Fibroblast of lung (primary cell): ENCODE measurements around the gene IGIP. TPM values are rescaled to one million over a fixed set of nuclear protein-coding genes. Genes with fewer than 3 reads are reported as not detected.

Source experiments
- DNase-seq, 2 donors: peaks; one replicate each; pipeline versions ENCODE4 v3.0.0 to v3.0.0-alpha.2; 2010; ENCODE audit warnings: low read depth in 2 of 2
- H2AFZ ChIP-seq: 2 replicates; pipeline ENCODE4 v1.5.1; 2012; ENCODE audit warnings: low read length, control low read depth, inconsistent platforms
- H3K27ac ChIP-seq: 2 replicates; pipeline ENCODE4 v1.5.1; 2011; ENCODE audit warnings: low read length, control low read depth; ENCODE audit not compliant: insufficient read depth
- H3K27me3 ChIP-seq: 2 replicates; pipeline ENCODE4 v1.5.1; 2011; ENCODE audit warnings: mild to moderate bottlenecking, low read length; ENCODE audit not compliant: control insufficient read depth, insufficient read depth
- H3K36me3 ChIP-seq: 2 replicates; pipeline ENCODE4 v1.5.1; 2011; ENCODE audit warnings: low read length; ENCODE audit not compliant: control insufficient read depth, insufficient read depth
- H3K4me1 ChIP-seq: 2 replicates; pipeline ENCODE4 v1.5.1; 2011; ENCODE audit warnings: low read length; ENCODE audit not compliant: control insufficient read depth, insufficient read depth; ENCODE audit errors: extremely low read depth
- H3K4me2 ChIP-seq: 2 replicates; pipeline ENCODE4 v1.5.1; 2011; ENCODE audit warnings: low read length, control low read depth; ENCODE audit not compliant: insufficient read depth; ENCODE audit errors: extremely low read depth
- H3K4me3 ChIP-seq, 4 experiments: fragments of 200-600 bp in 1 of 4; sonication (generic) in 1 of 4; replicated peaks in 1 of 4; 2 replicates each; pipeline ENCODE4 v1.5.1; 2011 to 2016; ENCODE audit warnings: low read length in 4 of 4, low read depth in 3 of 4, mild to moderate bottlenecking in 3 of 4, control low read depth in 2 of 4, inconsistent platforms in 1 of 4, mixed read lengths in 1 of 4; ENCODE audit not compliant: insufficient read depth in 1 of 4; ENCODE audit errors: control extremely low read depth in 1 of 4
- H3K79me2 ChIP-seq: 2 replicates; pipeline ENCODE4 v1.5.1; 2012; ENCODE audit warnings: mild to moderate bottlenecking, low read length, inconsistent platforms; ENCODE audit not compliant: control insufficient read depth, insufficient read depth
- H3K9ac ChIP-seq: 2 replicates; pipeline ENCODE4 v1.5.1; 2011; ENCODE audit warnings: mild to moderate bottlenecking, low read length, control low read depth; ENCODE audit not compliant: insufficient read depth
- H3K9me3 ChIP-seq: 2 replicates; pipeline ENCODE4 v1.5.1; 2012; ENCODE audit warnings: low read depth, low read length; ENCODE audit not compliant: control insufficient read depth, insufficient read depth
- H4K20me1 ChIP-seq: 2 replicates; pipeline ENCODE4 v1.5.1; 2011; ENCODE audit warnings: low read length; ENCODE audit not compliant: control insufficient read depth, insufficient read depth; ENCODE audit errors: extremely low read depth
- EZH2 ChIP-seq: IDR thresholded peaks from 2 replicates; pipeline ENCODE4 v1.5.1; 2012; ENCODE audit warnings: low read length, control low read depth, mild to moderate bottlenecking; ENCODE audit errors: missing control alignments
- polyA plus RNA-seq, 2 donors: library from polyadenylated mRNA; depleted of rRNA in 1 of 2; stranded (reverse) in 1 of 2; unstranded in 1 of 2; fragments of >200 nt; gene quantifications; 2 replicates each; pipeline ENCODE4 v1.2.1, GENCODE V29; 2011 to 2012; ENCODE audit warnings: missing spikeins in 1 of 2
- total RNA-seq: library from RNA; depleted of rRNA; stranded (reverse); fragments of >200 nt; gene quantifications from 2 replicates; pipeline ENCODE4 v1.2.1, GENCODE V29; 2014
- TF ChIP-seq, protein P1 (sequence below), 2 donors: IDR thresholded peaks in 1 of 2; conservative IDR thresholded peaks in 1 of 2; 1 replicate in 1 of 2; 2 replicates in 1 of 2; pipeline ENCODE4 v1.5.1; 2011 to 2012; ENCODE audit warnings: low read length in 2 of 2, control low read depth in 1 of 2, inconsistent platforms in 1 of 2, low read depth in 1 of 2, mild to moderate bottlenecking in 1 of 2

The IGIP gene
- total and polyA plus RNA-seq, 2 donors (not counting 1 experiment from before 2014, with no cell fraction given) = 3.8 to 11.7 TPM

GRCh38 chr5:140145818-140146522, 20.2 kb downstream of the IGIP start:
- Histone ChIP-seq H2AFZ (no peak overlapping the region), H3K4me3 (peak overlapping the region; percentile 19 to 38 (median 28)), H3K79me2 (no peaks in the 10 kb centered on the region), H3K27me3 (no peaks in the 10 kb centered on the region), H3K4me2 (peak overlapping the region; percentile 87), H3K4me1 (no peaks in the 10 kb centered on the region), H4K20me1 (no peaks in the 10 kb centered on the region), H3K36me3 (no peaks in the 10 kb centered on the region), H3K27ac (no peak overlapping the region), H3K9ac (no peak overlapping the region), H3K9me3 (no peaks in the 10 kb centered on the region)
- no peak for TF ChIP-seq EZH2
- TF ChIP-seq, protein P1, sequence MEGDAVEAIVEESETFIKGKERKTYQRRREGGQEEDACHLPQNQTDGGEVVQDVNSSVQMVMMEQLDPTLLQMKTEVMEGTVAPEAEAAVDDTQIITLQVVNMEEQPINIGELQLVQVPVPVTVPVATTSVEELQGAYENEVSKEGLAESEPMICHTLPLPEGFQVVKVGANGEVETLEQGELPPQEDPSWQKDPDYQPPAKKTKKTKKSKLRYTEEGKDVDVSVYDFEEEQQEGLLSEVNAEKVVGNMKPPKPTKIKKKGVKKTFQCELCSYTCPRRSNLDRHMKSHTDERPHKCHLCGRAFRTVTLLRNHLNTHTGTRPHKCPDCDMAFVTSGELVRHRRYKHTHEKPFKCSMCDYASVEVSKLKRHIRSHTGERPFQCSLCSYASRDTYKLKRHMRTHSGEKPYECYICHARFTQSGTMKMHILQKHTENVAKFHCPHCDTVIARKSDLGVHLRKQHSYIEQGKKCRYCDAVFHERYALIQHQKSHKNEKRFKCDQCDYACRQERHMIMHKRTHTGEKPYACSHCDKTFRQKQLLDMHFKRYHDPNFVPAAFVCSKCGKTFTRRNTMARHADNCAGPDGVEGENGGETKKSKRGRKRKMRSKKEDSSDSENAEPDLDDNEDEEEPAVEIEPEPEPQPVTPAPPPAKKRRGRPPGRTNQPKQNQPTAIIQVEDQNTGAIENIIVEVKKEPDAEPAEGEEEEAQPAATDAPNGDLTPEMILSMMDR (conservative IDR thresholded peaks at IDR 0.05 in 1 of 2, IDR thresholded peaks at IDR 0.05 in 1 of 2; ENCODE audit: low read depth in 1 of 2, low read length in 2 of 2) = peak; percentile 31 to 52
- peak; percentile 58 to 60 for DNase-seq

DNA sequence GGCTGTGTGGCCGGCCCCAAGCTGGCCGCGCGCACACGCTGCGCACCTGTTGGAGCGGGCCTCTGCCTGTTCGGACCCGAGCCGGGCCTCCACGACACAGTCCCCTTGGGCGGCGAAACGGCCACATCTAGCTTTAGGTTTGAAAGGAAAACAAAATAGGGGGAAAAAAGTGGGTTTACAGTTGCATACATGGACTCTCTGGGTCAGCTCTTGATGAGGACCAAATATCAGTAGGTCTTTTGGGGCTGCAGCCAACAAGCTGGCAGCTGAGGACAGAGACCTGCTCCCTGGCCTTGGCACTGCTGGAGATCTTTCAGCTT, 20.7 kb downstream of the IGIP start:
- no peak overlapping the region for H3K9ac ChIP-seq
- no peaks in the 10 kb centered on the region for H4K20me1 ChIP-seq
- H3K4me1 ChIP-seq = no peaks in the 10 kb centered on the region
- no peak overlapping the region for H3K4me2 ChIP-seq
- no peak overlapping the region for H3K4me3 ChIP-seq
- no peaks in the 10 kb centered on the region for H3K27me3 ChIP-seq
- no peak overlapping the region for H2AFZ ChIP-seq
- H3K36me3 ChIP-seq = no peaks in the 10 kb centered on the region
- H3K27ac ChIP-seq = no peak overlapping the region
- TF ChIP-seq EZH2 = no peak
- TF ChIP-seq, protein P1 (conservative IDR thresholded peaks at IDR 0.05 in 1 of 2, IDR thresholded peaks at IDR 0.05 in 1 of 2; ENCODE audit: low read depth in 1 of 2, low read length in 2 of 2) = no peak
- H3K79me2 ChIP-seq = no peaks in the 10 kb centered on the region
- DNase-seq = no peak
- H3K9me3 ChIP-seq = no peaks in the 10 kb centered on the region

DNA sequence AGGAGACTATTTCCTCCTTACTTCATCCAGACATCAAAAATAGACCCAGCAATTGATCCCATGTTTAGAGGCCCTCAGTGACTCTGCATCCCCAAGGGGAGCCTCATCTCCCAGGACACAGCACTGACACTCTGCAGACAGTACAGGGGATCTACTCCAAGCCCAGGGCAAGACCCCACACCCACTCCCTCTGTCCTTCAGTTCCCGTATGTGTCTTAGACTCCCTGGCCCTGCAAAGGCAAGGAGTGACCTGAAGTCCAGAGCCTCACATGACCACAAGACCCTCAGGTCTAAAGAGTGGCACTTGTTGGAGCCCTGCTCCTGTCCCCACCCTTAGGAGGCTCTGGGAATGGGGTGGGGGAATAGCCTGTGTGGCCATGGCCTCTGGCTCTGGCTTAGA, 21.7 kb downstream of the IGIP start:
- Histone ChIP-seq H3K4me1 (no peaks in the 10 kb centered on the region), H4K20me1 (no peaks in the 10 kb centered on the region), H3K9me3 (no peaks in the 10 kb centered on the region), H3K79me2 (no peaks in the 10 kb centered on the region), H3K9ac (no peak overlapping the region), H3K27me3 (no peaks in the 10 kb centered on the region), H3K27ac (no peak overlapping the region), H2AFZ (no peak overlapping the region), H3K4me3 (no peak overlapping the region), H3K36me3 (no peaks in the 10 kb centered on the region), H3K4me2 (no peak overlapping the region)
- no peak for TF ChIP-seq EZH2
- TF ChIP-seq, protein P1 (conservative IDR thresholded peaks at IDR 0.05 in 1 of 2, IDR thresholded peaks at IDR 0.05 in 1 of 2; ENCODE audit: low read depth in 1 of 2, low read length in 2 of 2) = no peak
- DNase-seq = no peak
